HG02970 (cell line): Measurements from ENCODE around the gene UMODL1.
"Not testable (repeated sequence)": the region's sequence is repeated elsewhere in the genome, so short reads cannot be mapped to it uniquely, and the experiment has no call there.

ENCODE experiments used
- ATAC-seq: cut with Tn5 transposase; IDR thresholded peaks from one replicate; pipeline ENCODE4 v1.9.1; 2021; ENCODE audit warnings: mild to moderate bottlenecking, moderate library complexity, moderate number of reproducible peaks; ENCODE audit not compliant: unreplicated experiment, low FRiP score

UMODL1 gene

DNA sequence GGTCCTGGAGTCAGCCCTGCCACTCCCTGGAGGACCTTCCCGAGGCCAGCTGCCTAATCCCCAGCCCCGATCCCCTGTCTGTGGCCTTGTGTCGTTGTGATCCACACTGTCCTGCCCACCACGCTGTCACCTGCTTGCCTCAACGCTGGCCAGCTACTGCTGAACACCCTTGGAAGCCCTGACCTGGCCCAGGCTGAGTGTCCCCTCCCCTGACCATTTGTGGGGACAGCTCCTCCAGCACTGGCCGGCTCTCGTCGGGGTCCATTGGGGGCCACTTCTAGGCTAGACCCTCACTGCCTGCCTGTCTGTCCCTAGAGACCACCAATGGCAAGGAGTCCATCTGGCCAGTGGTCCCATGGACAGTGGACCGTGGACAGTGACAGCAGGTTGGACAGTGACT lies 12.0 kb upstream of the UMODL1 start:
- no peak for ATAC-seq

DNA sequence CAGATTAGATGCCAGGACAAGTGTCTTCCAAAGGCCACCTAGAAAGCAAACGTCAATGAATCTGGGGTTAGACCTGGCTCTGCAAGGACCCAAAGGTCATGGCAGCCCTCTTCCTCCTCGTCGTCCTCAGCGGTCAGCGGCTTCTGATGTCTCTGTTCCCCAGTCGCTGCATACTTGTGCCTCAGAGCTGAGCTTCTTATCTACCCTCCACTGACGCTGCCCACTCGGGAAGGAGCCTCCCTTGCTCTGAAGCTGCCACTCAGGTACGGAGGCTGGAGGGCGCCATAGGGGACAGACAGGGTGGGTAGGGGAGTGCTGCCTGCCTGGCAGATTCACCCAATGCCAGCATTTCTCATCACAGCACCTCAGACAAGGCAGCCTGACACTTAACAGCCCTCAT lies 11.4 kb upstream of the UMODL1 start:
- no peak for ATAC-seq

DNA sequence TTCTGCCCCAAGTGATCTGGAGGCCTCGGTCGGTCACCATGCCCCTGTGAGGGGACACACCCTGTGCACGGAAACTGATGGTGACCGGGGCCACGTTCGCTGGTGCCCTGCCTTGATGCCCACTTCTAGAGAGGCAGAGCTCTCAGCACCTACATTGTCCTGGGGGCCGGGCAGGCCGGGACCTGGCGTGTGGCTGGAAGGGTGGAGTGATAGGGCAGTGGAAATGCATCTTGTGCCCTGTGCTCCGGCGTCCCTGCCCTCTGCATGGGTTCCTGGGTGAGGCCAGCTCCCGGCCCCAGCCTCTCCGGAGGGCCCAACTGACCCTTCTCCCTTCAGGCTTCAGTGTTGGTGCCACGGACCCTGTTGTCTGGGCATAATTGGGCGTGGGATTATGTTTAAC lies 11.0 kb upstream of the UMODL1 start:
- no peak for ATAC-seq

DNA sequence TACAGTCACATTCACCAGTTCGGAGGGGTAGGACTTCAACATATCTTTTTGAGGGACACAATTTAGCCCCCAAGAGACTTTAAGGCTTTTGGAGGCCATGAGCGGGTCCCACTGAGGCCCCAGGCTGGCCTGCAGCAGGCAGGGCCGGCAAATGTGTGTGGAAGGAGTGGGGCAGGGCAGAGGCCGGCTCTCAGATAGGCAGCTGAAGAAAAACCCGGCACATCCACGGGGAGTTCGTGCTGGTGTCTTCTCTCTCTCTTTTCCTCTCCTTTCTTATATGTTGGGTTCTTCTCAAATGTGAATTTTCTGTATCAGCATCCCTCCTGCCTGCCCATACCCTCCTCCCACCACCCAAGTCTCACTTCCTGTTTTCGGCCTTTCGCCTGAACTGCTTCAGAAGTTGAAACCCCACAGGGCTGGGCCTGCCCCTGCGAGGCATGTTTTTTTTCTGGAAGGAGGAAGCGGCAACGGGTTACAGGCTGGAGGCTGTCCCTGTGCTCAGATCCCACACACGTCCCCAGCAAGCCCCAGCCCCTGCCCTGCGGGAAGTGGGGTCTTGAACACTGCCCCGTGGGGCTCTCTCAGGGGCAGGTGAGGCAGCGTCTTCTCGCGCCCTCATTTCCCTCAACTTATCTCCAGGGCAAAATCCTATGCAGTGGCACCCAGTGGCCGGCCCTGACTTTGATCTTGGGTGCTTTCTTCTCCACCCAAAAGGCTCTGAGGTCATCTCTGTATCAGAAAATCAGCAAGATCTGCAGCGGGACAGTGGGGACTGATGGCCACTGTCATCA lies 9.7 kb upstream of the UMODL1 start:
- peak; percentile 44 for ATAC-seq

DNA sequence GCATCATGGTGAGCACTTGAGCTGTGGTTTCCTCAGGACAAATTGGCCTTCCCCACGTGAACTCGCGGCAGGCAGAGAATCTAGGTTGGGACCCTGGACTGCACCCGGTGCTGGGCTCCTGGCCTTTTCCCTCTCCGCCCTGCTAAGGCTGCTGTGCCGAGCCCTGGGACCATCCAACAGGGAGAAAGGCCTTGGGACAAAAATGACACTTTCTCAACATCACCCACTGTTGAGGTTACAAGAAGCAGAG lies 9.2 kb upstream of the UMODL1 start:
- ATAC-seq: no peak

DNA sequence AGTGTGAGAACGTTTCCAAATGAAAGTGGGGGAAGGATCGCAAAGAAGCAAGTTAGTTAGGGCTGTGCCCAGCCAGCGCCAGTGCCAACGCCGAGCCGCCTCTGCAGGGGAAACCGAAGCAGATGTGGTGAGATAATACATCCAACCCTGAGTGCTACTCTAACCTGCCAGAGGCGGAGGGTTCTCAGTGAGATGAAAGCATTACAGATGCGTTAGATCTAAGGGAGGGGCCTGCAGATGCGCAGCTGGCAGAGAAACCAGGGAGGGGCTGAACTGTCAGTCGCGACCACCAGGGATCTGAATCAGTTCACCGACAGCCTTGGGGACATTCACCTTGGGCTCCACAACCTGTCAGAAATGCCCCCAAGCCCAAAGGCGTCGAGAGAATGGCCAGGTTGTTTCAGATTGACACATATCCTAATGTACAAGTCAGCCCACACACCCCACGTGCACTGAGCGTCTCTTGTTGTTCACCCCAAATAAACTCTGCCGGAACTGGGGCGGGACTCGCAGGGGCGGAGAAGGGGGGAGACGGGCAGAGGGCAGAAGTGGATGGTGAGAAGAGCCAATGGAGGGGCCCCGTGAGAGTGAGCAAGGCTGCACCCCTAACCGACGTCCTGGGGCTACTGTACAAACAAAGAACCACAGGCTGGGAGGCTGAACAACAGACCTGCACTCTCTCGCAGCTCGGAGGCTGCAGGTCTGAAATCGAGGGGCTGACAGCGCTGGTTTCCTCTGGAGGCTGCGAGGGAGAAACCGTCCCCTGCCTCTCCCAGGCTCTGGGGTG lies 8.7 kb upstream of the UMODL1 start:
- no peak for ATAC-seq

DNA sequence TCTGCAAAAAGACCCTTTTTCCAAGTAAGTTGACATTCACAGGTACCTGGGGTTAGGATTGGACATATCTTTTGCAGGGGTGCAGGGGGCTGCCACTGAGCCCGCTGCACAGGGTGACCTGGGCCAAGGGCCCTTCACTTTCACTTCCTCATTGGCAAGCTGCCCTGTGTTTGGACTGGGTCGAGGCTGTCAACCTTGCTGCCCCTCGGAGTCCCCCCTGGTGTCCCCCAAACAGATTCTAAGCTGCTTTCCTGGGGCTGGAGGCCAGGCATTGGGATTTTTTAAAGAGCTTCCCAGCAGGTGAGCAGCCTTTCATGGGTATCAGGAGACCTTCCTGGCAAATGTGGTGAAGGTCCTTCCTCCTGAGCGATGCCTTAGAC lies 7.9 kb upstream of the UMODL1 start:
- ATAC-seq: no peak

DNA sequence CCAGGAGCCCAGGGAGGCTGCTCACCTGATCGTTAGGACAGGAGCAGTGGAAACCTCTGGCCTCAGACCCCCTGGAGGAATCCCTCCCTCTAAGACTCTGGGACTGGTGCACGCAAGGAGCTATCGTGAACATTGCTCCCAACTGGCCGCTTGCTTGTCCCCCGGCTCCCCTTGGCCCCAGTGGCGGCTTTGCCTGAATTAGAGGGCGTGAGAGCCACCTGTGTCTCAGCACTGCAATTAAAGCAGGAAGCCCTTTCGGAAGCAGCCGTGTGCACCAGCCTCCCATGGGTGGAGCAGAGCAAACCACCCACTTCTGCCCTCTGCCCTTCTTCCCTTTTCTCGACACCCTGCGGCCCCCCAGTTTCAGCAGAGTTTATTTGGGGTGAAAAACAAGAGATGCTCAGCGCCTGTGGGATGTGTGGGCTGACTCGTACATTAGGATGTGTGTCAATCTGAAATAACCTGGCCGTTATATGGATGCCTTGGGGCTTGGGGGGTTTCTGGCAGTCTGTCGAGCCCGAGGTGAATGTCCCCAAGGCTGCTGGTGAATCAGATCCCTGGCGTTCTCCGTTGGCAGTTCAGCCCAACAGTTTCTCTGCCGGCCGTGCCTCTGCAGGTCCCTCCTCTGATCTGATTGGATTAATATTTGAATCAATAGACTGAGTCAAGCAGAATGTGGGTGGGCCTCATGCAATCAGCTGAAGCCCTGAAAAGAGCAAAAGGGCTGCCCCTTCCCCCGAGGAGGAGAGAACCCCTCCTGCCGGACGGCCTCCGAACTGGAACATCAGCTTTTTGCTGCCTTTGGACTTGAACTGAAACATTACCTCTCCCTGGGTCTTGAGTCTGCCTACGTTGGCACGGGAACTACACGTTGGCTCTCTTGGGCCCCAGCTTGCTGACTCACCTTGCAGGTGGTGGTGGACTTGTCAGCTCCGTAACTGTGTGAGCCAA lies 7.3 kb upstream of the UMODL1 start:
- no peak for ATAC-seq

DNA sequence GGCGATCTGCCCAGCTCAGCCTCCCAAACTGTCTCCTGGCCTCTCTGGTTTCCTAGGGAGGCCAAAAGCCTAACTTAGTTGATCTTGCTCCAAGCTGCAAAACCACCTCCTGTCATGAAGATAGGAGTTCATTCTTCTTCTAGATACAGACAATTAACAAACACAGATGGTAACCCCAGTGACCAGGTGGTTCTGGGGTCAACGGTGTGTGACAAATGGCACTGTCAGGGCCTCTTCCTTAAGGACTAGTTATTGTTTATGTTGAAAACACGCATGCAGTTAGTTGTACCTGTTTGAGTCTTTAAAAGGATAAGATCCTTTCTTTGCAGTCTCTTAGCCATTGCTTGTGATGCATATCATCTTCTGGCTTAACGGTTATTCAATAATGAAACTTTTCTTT lies 4.6 kb upstream of the UMODL1 start:
- no peak for ATAC-seq

DNA sequence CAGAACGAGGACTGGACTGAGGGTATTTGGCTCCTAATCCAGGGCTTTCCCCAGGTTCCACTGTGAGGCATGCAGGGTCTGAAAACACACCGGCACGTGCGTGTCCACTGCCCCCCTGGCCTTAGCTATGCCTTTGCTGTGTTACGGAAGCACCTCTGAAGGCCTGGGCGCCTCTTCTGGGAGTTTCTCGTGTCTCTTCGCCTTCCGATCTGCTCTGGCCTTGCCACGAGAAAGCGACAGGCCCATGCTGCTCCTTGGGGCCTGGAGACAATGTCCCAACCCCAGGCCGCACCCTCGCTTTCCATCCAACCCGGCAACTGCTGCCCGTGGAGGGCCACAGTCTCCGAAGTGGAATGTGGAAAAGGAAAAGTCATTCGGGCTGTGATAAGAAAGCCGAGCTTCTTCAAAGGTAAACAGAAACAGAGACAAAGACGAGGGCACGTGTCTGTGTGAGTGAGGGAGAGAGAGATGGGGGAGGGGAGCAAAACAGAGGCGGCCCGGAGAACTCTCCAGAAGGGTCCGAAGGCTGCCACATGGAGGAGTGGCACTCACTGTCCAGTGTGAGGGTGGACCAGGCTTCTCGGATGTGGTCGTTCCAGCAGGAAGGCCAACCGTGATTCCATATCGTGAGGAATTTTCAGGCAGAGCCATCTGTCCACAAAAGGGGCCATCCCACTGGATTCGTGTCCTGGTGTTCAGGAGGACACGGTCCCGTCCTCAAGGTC lies 3.4 kb upstream of the UMODL1 start:
- no peak for ATAC-seq

DNA sequence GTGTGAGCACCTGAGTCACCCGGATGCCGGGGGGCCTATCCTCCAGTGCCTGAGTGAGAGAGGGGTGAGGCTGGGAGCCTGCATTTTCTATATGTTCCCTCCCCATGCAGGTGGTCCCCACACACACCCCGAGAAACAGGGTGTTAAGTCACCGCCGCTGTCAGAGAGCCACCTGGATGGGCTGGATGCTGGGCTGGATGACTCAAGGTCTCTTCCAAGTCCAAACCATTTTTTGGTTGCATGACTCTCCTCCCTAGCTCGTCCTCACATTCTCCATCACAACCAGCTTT lies 2.9 kb upstream of the UMODL1 start:
- no peak for ATAC-seq

DNA sequence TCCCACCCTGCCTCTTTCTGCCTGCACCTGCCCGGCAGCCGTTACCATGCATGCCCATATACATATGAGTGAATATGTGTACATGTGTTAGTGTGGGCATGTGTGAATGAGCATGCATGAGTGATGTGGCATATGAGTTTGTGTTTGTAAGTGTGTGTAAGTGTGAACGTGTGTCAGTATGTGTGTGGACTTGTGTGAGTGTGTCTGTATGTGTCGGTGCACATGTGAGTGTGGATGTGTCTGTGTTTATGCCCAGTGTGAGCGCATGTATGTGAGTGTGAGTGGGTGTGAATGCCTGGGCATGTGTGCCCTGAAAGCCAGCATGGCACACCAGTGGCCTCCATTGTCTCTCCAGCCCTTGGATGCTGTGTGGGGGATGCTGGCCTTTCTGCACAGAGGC lies 2.5 kb upstream of the UMODL1 start:
- no peak for ATAC-seq

DNA sequence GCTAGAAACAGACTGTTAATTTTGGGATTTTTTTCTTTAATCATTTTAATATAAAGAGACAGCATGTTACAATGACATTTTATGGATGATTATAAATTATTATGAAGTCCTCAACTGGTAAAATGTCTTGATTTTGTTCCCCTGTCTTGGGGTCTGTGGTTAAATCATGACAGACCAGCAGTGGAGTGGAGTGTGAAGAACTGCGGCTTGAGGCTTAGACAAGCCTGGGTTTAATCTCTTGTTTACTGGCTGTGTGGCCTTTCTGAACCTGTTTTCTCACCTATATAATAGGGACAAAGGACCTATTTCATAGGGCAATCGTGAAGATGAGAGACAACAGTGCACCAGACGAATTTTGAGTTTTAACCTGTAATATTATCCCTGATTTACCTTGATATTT lies 1.8 kb upstream of the UMODL1 start:
- ATAC-seq: no peak

DNA sequence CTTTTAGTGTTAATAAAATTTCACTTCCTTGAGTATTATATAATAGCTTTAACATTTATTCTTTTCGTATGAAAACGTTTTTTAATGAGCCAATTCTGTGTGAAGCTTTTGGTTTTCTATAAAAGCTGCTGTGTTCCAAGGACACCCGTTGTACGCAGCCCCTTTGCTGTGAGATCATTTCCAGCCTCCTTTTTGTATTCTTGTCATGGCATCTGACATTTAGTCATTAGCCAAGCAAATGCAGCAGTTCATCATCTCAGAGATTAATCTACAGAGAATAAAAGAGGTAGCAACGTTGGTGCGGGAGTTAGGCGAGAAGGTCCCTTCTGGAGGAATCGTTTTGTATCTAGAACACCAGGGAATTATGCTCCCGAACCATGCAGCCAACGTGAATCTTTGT lies 1.3 kb upstream of the UMODL1 start:
- no peak for ATAC-seq

DNA sequence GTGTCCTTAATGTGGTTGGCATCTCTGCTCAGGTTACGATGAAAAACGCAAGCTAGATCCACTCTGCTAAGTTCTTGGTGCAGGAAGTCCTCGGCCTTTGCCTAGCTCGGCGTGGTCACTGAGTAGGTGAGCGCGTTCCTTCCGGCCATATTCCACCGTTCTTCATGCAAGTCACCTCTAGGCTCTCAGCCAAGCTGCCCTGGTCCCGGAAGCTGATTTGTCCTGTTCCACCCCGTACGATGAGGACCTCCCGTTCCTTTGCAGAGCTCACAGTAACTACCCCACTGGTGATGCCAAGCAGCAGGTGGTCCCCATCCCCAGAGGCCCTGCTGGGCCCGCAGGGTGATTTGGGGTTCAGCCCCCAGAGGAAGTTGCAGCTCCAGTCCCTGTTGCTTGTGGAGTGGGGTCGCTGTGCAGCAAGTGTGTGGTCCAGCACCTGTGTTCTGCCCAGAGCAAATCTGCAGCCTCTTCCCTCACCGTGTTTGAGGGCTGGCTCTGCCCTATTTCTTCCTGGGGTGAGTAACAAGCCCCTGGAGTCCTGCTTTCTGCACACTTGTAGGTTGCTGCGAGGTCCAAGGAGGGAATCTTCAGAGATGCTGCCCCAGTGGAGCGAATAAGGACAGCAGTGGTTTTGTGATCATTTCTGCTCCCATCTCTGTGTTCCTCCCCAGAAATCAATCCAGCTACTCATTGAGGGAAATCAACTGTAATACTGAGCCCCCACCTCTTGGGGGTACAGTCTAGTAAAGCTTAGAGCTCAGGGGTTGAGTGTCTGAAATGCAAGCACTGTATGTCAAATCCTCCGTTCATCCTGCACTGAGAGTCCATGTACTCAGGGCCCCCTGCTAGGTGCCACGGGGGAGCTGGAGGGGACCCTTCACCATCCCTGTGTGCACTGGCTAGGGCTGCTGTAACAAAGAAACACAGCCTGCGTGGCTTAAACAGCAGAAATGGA lies 2.3 kb downstream of the UMODL1 start:
- ATAC-seq: no peak

DNA sequence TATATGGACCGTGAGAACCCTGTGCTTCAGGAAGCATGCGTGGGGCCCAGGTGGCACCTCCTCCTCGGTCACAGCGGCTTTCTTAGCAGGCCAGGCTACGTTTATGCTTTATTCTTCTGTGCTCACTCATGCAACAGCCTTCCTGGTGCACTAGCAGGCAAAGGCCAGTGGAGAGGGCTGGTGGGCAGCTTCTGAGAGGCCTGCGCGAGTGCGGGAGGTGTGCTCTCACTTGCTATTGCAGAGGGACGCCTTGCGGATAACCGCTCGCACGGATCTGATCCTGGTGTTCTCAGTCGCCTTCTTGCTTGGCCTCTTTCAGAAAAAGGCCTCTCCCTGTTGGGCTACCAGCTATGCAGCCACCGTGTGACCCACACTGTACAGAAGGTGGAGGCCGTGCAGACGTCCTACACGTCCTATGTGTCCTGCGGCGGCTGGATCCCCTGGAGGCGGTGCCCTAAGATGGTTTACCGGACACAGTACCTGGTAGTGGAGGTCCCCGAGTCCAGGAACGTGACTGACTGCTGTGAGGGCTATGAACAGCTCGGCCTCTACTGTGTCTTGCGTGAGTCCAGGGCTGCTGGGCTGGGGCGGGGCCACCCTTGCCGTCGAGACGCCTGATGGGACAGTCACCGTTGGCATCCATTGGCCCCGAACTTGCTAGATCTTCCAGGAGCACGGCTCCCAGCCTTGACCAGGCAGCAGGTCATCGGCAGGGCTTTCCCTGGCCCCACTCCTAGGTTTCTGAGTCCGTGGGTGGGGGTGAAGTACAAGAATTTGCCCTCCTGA lies 4.8 kb downstream of the UMODL1 start:
- no peak for ATAC-seq

DNA sequence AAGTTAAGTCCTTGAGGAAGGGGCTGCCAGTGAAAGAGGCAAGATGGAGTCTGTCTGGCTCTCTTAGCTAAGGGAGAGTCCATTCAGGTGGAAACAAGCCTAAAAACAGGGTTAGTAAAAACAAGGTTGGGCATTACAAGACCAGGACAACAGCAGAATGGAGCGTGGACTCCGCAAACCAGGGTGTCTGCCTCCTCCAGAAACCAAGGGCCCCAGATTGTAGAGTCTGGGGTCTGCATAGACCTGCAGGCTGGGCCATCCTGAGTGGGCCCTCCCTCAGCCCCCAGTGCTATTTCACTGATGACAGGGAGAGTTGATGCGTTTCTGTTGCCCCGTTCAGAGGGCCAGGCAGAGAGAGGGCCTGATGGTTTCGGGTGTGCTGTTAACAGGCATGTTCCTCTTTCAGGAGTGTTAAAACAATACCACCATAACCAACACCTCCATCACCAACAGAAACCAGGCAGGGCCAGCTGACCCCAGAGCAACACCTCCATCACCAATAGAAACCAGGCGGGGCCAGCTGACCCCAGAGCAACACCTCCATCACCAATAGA lies 6.6 kb downstream of the UMODL1 start:
- ATAC-seq: not testable (repeated sequence)

DNA sequence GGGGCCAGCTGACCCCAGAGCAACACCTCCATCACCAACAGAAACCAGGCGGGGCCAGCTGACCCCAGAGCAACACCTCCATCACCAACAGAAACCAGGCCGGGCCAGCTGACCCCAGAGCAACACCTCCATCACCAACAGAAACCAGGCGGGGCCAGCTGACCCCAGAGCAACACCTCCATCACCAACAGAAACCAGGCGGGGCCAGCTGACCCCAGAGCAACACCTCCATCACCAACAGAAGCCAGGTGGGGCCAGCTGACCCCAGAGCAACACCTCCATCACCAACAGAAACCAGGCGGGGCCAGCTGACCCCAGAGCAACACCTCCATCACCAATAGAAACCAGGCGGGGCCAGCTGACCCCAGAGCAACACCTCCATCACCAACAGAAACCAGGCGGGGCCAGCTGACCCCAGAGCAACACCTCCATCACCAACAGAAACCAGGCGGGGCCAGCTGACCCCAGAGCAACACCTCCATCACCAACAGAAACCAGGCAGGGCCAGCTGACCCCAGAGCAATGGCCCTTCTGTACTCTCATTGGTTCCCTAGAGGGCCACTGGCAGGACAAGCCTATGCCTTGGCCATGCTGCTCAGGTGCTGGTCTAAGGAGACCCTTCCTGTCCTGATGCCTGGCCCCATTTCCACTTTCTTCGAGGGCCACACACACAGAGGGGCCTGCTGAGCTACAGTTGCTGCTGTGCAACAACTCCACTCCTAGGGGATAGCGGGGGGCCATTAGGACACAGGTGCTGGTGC lies 7.3 kb downstream of the UMODL1 start:
- not testable (repeated sequence) for ATAC-seq
